ENCODE results near the gene VAV3.

Gene VAV3

DNA sequence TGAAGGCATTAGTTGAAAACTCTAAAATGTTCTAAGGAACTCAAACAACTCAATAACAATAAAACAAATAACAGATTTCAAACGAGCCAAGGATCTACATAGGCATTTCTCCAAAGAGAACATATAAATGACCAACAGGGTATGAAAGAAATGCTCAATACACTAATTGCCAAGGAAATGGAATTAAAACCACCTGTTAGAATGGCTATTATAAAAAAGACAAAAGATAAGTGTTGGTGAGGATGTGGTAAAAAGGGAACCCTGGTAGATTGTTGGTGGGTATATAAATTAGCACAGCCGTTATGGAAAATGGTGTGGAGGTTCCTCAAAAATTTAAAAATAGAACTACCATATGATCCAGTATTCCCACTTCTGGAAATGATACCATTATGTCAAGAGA, 9.1 kb upstream of the VAV3 start:
- no peak for DNase-seq (ENCODE audit: low read depth in 2 of 2)

- no peak for DNase-seq (ENCODE audit: low read depth in 2 of 2)
These were observed 7.6 kb upstream of the VAV3 start for GRCh38 chr1:107972391-107973180.

DNA sequence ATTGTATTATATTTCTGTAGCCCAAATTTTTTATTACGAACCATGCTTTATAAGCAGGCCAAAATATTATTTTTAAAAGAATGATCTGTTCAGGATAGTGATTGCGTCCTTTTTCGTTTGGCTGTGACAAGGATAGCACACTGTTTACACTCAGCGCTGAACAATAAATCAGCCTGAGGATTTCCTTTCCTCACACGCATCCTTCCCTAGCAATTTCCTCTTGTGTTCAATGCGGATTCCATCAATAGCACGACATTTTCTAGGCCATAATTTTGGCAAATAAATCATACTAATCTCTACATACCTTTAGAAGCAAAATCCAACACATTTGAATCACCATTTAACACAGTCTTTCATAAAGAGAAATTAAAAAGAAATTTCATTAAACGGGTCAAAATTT, 1.6 kb upstream of the VAV3 start:
- DNase-seq (ENCODE audit: low read depth in 2 of 2): no peak

DNA sequence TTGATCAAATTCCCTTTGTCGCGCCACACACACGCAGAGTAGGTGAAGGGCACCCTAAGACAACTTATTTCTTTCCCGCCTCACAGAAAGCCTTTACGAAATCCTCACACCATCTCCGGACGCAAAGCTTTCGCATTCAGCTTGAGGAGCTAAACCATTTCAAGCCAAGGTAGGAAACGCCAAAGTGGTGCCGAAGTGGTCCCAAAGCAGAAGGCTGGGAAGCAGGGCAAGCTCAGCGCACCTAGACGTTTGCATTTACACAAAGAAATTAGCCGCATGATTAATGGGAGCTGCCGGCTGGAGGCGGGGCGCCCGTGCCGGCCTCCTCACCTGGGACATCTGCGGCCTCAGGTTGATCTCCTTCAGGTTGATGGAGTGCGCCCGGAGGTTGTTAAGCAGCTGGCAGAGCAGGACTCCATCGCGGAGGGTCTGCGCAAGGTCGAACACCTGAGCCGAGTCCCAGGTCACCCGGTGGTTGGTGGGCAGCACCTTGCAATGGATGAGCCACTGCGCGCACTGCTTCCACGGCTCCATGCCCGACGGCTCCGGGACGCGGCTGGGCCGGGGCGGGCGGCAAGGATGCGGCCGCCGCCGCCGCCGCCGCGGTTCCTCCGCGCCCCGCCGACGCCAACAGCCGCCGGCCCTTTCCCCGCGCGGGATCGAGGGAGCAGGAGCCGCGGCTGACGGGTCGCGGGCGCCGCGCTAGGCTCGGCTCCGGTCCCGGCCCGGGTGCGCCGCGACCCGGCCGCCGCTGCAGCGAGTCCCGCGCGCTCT, 457 bp downstream of the VAV3 start:
- DNase-seq (ENCODE audit: low read depth in 2 of 2): no peak

- DNase-seq (ENCODE audit: low read depth in 2 of 2): no peak
These were observed 1.2 kb downstream of the VAV3 start for GRCh38 chr1:107963601-107964335.

DNA sequence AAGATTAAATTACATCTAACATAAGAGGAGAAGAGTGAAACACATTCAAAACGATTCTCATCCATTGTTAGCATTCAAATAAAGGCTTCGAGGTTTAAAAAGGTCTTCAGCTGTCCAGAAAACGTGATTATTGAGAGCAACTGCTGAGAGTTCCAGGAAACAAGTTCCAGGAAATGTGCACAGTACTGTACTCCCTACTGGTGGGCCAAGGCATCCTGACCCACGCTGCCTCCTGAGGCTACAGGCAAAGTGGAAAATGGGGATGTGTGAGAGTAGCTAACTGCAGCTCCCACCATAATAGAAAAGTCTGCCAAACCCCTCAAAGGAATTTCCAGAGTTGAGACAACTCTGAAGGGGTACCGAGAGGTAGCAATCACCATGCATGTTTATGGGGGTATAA, 2.0 kb downstream of the VAV3 start:
- DNase-seq (ENCODE audit: low read depth in 2 of 2): no peak

- DNase-seq (ENCODE audit: low read depth in 2 of 2): no peak
These were observed 10.1 kb downstream of the VAV3 start for GRCh38 chr1:107954719-107955415.

GRCh38 chr1:107954126-107954525, 10.9 kb downstream of the VAV3 start:
- DNase-seq (ENCODE audit: low read depth in 2 of 2): no peak

- no peak for DNase-seq (ENCODE audit: low read depth in 2 of 2)
These were observed 11.4 kb downstream of the VAV3 start for GRCh38 chr1:107953556-107953955.

- DNase-seq (ENCODE audit: low read depth in 2 of 2): no peak
These were observed 12.0 kb downstream of the VAV3 start for GRCh38 chr1:107952989-107953388.

GRCh38 chr1:107950464-107950863, 14.5 kb downstream of the VAV3 start:
- no peak for DNase-seq (ENCODE audit: low read depth in 2 of 2)

DNA sequence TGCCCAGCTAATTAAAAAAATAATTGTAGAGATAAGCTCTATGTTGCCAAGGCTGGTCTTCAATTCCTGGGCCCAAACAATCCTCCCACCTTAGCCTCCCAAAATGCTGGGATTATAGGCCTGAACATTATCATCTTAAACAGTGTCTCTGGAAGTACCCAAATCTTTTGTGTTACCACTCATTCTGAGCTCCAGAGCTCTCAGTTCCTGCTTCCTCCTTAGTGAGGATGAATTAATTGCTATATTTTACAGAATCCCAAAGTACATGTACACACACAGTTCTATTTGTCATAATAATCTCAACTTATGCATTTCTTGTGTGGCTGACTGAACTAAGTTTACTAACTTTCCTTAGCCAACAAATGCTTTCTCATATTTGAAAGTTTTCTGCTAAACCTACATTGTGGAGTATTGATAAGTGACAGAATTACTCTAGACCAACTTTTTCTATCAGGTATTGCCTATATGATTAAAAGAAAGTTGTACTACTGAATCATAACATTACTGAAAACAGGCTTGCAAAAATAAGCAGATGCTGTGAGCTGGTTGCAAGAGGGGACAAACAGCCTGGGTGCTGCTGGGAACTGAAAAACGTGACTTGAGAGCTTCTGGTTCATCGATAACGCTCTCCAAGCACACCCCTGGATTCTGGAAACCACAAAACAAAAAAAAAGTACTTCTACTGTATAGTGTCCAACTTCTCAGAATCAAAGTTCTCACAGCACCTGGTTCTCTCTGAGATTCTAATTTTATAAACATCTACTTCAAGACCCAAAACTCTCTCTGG, 15.3 kb downstream of the VAV3 start:
- no peak for DNase-seq (ENCODE audit: low read depth in 2 of 2)

GRCh38 chr1:107946794-107947193, 18.2 kb downstream of the VAV3 start:
- DNase-seq (ENCODE audit: low read depth in 2 of 2): no peak

DNA sequence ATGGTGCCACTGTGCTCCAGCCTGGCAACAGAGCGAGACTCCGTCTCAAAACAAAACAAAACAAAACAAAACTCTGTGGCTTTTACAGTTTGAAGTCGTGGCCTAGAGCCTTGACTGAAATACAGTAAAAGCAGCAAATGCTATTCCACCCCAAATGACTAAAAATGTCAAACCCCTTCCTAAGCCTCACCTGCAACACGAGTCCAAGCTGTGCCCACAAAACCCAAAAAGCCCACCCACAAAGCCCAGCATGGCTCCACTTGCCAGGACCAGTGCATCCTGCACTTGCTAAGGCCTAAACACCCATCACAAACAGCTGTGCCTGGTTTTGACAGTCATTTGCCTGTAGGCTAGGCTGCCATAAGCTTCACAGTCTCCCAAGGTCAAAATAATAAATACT, 21.3 kb downstream of the VAV3 start:
- no peak for DNase-seq (ENCODE audit: low read depth in 2 of 2)

DNA sequence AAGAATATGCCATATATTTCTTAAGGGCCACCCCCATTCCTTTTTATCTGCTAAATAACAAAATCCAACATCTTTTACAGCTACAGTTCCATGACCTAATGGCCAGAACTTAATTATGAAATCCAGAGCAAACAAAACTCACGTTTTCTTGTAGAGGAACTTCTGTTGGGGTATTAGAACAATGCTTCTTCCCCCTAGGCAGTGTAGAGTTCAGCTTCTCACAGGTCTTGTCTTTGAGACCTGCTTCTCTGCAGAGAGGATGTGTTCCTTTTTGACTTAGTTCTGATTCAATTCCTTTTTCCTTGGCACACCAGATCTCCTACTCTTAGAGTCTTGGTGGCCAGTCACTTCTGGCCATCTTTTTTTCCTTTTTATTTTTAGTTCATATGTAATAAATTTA, 22.2 kb downstream of the VAV3 start:
- DNase-seq (ENCODE audit: low read depth in 2 of 2): no peak

DNA sequence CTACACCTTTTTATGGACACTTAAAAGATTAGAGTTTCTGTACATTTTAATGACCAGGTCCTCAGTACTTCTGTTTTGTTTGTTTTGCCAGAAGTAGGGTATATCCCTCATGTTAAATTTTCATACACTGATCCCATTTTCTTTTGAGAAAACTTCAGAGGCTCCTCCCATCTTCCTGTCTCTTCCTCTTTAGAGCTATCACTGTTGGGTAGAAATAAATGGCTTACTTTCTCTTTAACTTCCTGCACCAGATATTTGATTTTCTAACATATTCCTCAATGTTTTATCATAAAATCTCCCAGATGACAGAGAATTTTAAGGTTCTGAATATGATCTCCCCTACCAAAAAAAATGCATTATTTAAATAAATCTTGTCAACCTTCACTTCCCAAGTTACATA, 23.4 kb downstream of the VAV3 start:
- DNase-seq (ENCODE audit: low read depth in 2 of 2): no peak

DNA sequence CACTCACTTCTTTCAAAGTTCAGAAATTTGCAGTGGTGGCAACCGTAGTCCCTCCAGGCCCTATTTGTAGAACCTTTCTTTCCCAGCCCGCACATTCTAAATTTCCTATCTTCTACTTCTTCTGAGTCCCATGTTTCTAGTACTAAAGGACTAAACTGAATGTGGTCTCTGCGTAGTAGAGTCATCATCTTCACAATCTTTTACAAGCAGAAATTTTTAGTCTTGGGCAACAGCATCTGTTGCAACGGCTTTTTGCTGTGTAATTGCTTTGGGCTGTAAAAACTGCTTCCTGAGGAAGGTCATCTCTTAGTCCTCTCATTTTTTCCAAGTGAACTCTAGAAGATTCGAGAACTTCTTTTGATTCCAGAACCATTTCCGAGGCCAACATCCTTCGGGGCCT, 23.9 kb downstream of the VAV3 start:
- DNase-seq (ENCODE audit: low read depth in 2 of 2): no peak

DNA sequence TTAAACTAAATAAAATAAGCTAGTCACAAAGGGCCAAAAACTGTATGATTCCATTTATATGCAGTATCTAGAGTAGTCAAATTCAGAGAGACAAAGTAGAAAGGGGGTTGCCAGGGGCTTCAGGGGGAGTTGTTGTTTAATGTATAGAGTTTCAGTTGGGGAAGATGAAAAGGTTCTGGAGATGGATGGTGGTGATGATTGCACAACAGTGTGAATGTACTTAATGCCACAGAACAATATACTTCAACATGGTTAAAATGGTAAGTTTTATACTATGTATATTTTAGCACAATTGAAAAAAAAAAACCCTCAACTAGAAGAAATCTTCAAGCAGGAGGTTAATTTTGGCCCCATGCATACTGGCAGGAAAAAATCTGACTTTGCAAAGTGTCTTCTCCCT, 24.3 kb downstream of the VAV3 start:
- no peak for DNase-seq (ENCODE audit: low read depth in 2 of 2)

DNA sequence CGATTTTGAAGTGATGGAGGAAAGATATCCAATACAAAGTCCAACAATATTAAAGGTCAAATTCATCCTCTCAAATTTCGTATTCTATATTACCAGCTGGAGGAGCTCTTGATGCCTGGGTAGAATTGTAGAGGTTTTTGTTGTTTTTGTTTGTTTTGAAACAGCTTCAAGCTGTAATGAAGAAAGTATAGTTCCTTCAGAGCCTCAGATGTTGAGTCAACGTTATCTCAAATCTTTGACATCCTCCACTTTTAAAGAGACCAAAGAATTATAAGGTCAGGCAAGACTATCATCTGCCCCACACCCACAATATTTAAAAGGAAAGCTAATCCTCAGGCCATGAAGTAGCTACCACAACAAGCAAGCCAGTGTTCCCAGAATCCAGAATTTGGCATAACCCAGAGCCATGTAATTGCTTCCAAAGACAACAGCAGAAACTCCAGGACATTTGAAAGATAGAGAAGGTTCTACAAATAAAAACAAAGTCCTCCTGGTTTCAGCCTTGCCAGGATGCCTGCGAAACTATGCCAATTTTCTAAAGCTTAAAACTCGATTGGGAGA, 24.9 kb downstream of the VAV3 start:
- DNase-seq (ENCODE audit: low read depth in 2 of 2): no peak

DNA sequence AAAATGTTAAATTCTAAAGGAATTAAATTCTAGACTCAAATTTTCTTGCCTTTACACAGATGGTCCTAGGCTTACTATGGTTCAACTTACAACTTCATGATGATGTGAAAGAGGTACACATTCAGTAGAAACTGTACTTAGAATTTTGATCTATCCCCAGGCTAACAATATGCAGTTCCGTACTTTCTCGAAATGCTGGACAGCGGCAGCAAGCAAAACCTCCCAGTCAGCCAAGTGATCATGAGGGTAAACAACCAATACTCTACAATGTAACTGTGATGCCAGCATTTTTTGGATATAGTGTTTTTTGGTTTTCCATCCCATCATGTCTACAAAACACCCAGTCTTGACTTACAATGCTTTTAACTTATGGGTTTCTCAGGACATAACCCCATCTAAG, 25.7 kb downstream of the VAV3 start:
- DNase-seq (ENCODE audit: low read depth in 2 of 2): no peak

All from activated CD8-positive, alpha-beta memory T cell treated with anti-CD3 and anti-CD28 coated beads for 4 hours (primary cell).